Left ventricle myocardium inferior (tissue), 1 donor: Measurements from ENCODE around the gene GID8. TPM values are rescaled to one million over a fixed set of nuclear protein-coding genes. Genes with fewer than 3 reads are reported as not detected.

Experiments used
- DNase-seq: peaks from one replicate; pipeline ENCODE4 v3.0.0-alpha.2; 2020
- H3K27ac ChIP-seq: fragments of 200-600 bp; replicated peaks from 2 replicates; pipeline ENCODE4 v1.8.0; 2021
- H3K27me3 ChIP-seq: fragments of 200-600 bp; 2 replicates; pipeline ENCODE4 v1.8.0; 2021; ENCODE audit warnings: low read depth
- H3K36me3 ChIP-seq: fragments of 200-600 bp; 2 replicates; pipeline ENCODE4 v1.8.0; 2021
- H3K4me1 ChIP-seq: fragments of 200-600 bp; 2 replicates; pipeline ENCODE4 v1.8.0; 2021
- H3K4me3 ChIP-seq: fragments of 200-600 bp; 2 replicates; pipeline ENCODE4 v1.8.0; 2021; ENCODE audit warnings: mild to moderate bottlenecking, moderate library complexity
- H3K9me3 ChIP-seq: fragments of 200-600 bp; replicated peaks from 2 replicates; pipeline ENCODE4 v1.8.0; 2021
- intact Hi-C: fragments of 100-400 bp; cut with micrococcal nuclease; formaldehyde crosslinking; loops from one replicate; pipeline ENCODE4 v1.11.0; 2022
- total RNA-seq: library from RNA; stranded (reverse); fragmentation: NEBNext Ultra II Directional; extraction: Animal tissue kit (Norgen Biotek cat#: 25700); gene quantifications from one replicate; pipeline ENCODE4 v1.2.1, GENCODE V29; 2021
- TF ChIP-seq, protein P1 (sequence below): fragments of 200-600 bp; IDR thresholded peaks from 2 replicates; pipeline ENCODE4 v1.8.0; 2021; ENCODE audit warnings: antibody characterized with exemption, mild to moderate bottlenecking, borderline replicate concordance
- donor health status: DM: no; HTN: yes; CAD: no; lungs with severe emphysema.

GID8 gene
- total RNA-seq, 1 donor from 2014 or later, result 16.2 TPM

GRCh38 chr20:62987114-62987513 is 49.2 kb downstream of the GID8 start:
- H3K27ac ChIP-seq, result no peak overlapping the region
- H3K4me3 ChIP-seq, result no peak overlapping the region
- H3K36me3 ChIP-seq, result no peaks in the 10 kb centered on the region
- H3K27me3 ChIP-seq, result peaks cover 94% of the 10 kb centered on the region
- no peaks in the 10 kb centered on the region for H3K4me1 ChIP-seq
- H3K9me3 ChIP-seq, result no peaks in the 10 kb centered on the region
- TF ChIP-seq, protein P1, sequence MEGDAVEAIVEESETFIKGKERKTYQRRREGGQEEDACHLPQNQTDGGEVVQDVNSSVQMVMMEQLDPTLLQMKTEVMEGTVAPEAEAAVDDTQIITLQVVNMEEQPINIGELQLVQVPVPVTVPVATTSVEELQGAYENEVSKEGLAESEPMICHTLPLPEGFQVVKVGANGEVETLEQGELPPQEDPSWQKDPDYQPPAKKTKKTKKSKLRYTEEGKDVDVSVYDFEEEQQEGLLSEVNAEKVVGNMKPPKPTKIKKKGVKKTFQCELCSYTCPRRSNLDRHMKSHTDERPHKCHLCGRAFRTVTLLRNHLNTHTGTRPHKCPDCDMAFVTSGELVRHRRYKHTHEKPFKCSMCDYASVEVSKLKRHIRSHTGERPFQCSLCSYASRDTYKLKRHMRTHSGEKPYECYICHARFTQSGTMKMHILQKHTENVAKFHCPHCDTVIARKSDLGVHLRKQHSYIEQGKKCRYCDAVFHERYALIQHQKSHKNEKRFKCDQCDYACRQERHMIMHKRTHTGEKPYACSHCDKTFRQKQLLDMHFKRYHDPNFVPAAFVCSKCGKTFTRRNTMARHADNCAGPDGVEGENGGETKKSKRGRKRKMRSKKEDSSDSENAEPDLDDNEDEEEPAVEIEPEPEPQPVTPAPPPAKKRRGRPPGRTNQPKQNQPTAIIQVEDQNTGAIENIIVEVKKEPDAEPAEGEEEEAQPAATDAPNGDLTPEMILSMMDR, result no peak
- DNase-seq, result no peak
- intact Hi-C loops, result no loop called here

DNA sequence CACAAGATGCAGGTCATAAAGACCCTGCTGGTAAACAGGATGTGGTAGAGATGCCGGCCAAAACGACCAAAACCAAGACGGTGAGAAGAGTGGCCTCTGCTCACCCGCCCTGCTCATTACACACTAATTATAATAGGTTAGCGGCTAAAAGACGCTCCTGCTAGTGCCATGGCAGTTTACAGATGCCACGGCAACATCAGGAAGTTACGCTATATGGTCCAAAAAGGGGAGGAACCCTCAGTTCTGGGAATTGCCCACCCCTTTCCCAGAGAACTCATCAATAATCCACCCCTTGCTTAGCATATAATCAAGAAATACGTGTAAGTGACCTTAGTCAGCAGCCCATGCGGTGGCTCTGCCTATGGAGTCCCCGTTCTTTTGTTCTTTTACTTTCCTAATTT is 51.3 kb downstream of the GID8 start:
- no peaks in the 10 kb centered on the region for H3K4me1 ChIP-seq
- TF ChIP-seq, protein P1, result no peak
- no peaks in the 10 kb centered on the region for H3K9me3 ChIP-seq
- DNase-seq, result no peak
- H3K4me3 ChIP-seq, result no peak overlapping the region
- H3K36me3 ChIP-seq, result no peaks in the 10 kb centered on the region
- intact Hi-C loops, result no loop called here
- peaks cover 88% of the 10 kb centered on the region for H3K27me3 ChIP-seq
- H3K27ac ChIP-seq, result no peak overlapping the region

- no peaks in the 10 kb centered on the region for H3K4me1 ChIP-seq
- no peak overlapping the region for H3K27ac ChIP-seq
- intact Hi-C loops, result no loop called here
- DNase-seq, result no peak
- H3K9me3 ChIP-seq, result no peaks in the 10 kb centered on the region
- no peak overlapping the region for H3K4me3 ChIP-seq
- TF ChIP-seq, protein P1, result no peak
- H3K36me3 ChIP-seq, result no peaks in the 10 kb centered on the region
- H3K27me3 ChIP-seq, result peaks cover 88% of the 10 kb centered on the region
Observed at GRCh38 chr20:62990306-62990825, 52.4 kb downstream of the GID8 start.

DNA sequence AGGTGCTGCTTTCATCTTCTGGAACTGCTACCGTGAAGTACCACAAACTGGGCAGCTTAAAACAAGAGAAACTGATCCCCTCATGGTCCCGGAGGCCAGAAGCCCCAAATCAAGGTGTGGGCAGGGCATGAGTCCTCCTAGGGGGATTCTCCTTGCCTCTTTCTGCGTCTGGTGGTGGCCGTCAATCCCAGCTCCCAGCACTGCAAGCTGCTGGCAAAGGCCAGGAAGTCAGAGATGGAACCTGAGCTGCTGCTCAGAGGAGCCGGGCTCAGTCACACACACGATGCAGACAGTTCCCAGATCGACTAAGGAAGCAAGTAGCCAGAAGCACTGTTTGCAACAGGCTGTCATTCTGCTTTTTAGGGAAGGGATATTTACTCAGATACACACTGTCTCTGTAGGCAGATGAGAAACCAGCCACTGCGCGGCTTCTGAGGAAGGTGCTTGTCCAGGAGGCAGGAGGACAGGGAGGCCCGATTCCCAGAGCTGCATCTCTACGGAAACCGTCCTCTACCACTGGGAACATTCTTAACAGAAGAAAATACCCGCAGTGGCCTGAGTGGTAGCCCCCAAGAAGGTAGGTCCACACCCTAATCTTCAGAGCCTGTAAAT is 53.4 kb downstream of the GID8 start:
- Histone ChIP-seq H3K4me1 (no peaks in the 10 kb centered on the region), H3K4me3 (no peak overlapping the region), H3K27me3 (peaks cover 89% of the 10 kb centered on the region), H3K9me3 (no peaks in the 10 kb centered on the region), H3K36me3 (no peaks in the 10 kb centered on the region), H3K27ac (no peak overlapping the region)
- DNase-seq, result no peak
- intact Hi-C loops, result no loop called here
- TF ChIP-seq, protein P1, result no peak

- intact Hi-C loops, result no loop called here
- DNase-seq, result no peak
- Histone ChIP-seq H3K36me3 (no peaks in the 10 kb centered on the region), H3K27me3 (peaks cover 91% of the 10 kb centered on the region), H3K27ac (no peak overlapping the region), H3K9me3 (no peaks in the 10 kb centered on the region), H3K4me3 (no peak overlapping the region), H3K4me1 (no peaks in the 10 kb centered on the region)
- TF ChIP-seq, protein P1, result no peak
Observed at GRCh38 chr20:62991863-62992262, 53.9 kb downstream of the GID8 start.
